AG09319 (cell line): ENCODE measurements around the gene NMT2.
A peak's percentile ranks its signal among the peaks of the same experiment; 100 is the strongest.

Experiments used
- DNase-seq: peaks from one replicate; pipeline ENCODE4 v3.0.0-alpha.2; 2010; ENCODE audit warnings: low read depth; ENCODE audit errors: extremely low read depth
- CTCF ChIP-seq: IDR thresholded peaks from 2 replicates; pipeline ENCODE4 v1.5.1; 2011; ENCODE audit warnings: low read depth, mild to moderate bottlenecking, inconsistent platforms, low read length, moderate library complexity

The NMT2 gene

GRCh38 chr10:15168291-15168785 lies at the start of gene NMT2:
Gene NMT2 (minus strand): TSS chr10:15168693. CDS start chr10:15168612, 81 bp downstream.
- no peak for DNase-seq
- TF ChIP-seq CTCF: peak; percentile 26

GRCh38 chr10:15216700-15217099 lies 48.2 kb upstream of the NMT2 start:
- DNase-seq: no peak
- no peak for TF ChIP-seq CTCF

- DNase-seq: no peak
- no peak for TF ChIP-seq CTCF
Observed at GRCh38 chr10:15214237-15214636, 45.7 kb upstream of the NMT2 start.

- DNase-seq: no peak
- TF ChIP-seq CTCF: no peak
Observed at GRCh38 chr10:15213461-15213861, 45.0 kb upstream of the NMT2 start.

GRCh38 chr10:15211464-15211979 lies 43.0 kb upstream of the NMT2 start:
- no peak for TF ChIP-seq CTCF
- DNase-seq: peak; percentile 15

GRCh38 chr10:15210521-15210920 lies 42.0 kb upstream of the NMT2 start:
- no peak for TF ChIP-seq CTCF
- DNase-seq: no peak

GRCh38 chr10:15209827-15210509 lies 41.5 kb upstream of the NMT2 start:
- peak; percentile 85 for TF ChIP-seq CTCF
- peak; percentile 30 for DNase-seq
